Tibial nerve (tissue), 4 donors: ENCODE results near the gene EMC1.

Experiments used
- CTCF ChIP-seq, 5 experiments: fragments of 200-600 bp in 3 of 5; fragments of 450-650 bp in 2 of 5; sonication (generic) in 3 of 5; IDR thresholded peaks; one replicate each; pipeline ENCODE4 v1.5.1; 2016 to 2019; ENCODE audit warnings: antibody characterized with exemption in 5 of 5, mild to moderate bottlenecking in 3 of 5, moderate library complexity in 2 of 5
- EP300 ChIP-seq, 2 donors: sonication (generic); formaldehyde crosslinking; IDR thresholded peaks; one replicate each; pipeline ENCODE4 v1.6.1; 2017; ENCODE audit warnings: antibody characterized with exemption in 2 of 2, mild to moderate bottlenecking in 1 of 2

- no peak for TF ChIP-seq CTCF (IDR thresholded peaks at IDR 0.05)
- no peak for TF ChIP-seq EP300 (IDR thresholded peaks at IDR 0.05)
Observed at GRCh38 chr1:19239876-19240275, 11.4 kb downstream of the EMC1 start.
